ENCODE measurements around the gene LRRC74B. TPM values are rescaled to one million over a fixed set of nuclear protein-coding genes. Genes with fewer than 3 reads are reported as not detected.
"Not testable (repeated sequence)": the region's sequence is repeated elsewhere in the genome, so short reads cannot be mapped to it uniquely, and the experiment has no call there.

LRRC74B gene
- total RNA-seq, 1 donor from 2014 or later = not detected

GRCh38 chr22:21069375-21069774, 23.6 kb downstream of the LRRC74B start:
- H3K27ac Mint-ChIP-seq (ENCODE audit: unreplicated experiment) = no peak overlapping the region
- H3K4me1 Mint-ChIP-seq (ENCODE audit: unreplicated experiment) = no peaks in the 10 kb centered on the region
- H3K36me3 Mint-ChIP-seq (ENCODE audit: low read depth, unreplicated experiment) = no peaks in the 10 kb centered on the region
- TF ChIP-seq CTCF (IDR thresholded peaks at IDR 0.05; ENCODE audit: unreplicated experiment) = no peak
- no peak overlapping the region for H3K4me3 Mint-ChIP-seq (ENCODE audit: unreplicated experiment)
- H3K9me3 Mint-ChIP-seq (ENCODE audit: unreplicated experiment) = no peaks in the 10 kb centered on the region
- no peak for DNase-seq (ENCODE audit: low spot score)
- peaks cover 2% of the 10 kb centered on the region for H3K27me3 Mint-ChIP-seq (ENCODE audit: unreplicated experiment)

GRCh38 chr22:21070690-21071615, 25.2 kb downstream of the LRRC74B start:
- Mint-ChIP-seq H3K9me3 (ENCODE audit: unreplicated experiment) (no peaks in the 10 kb centered on the region), H3K4me1 (ENCODE audit: unreplicated experiment) (no peaks in the 10 kb centered on the region), H3K4me3 (ENCODE audit: unreplicated experiment) (no peak overlapping the region), H3K27ac (ENCODE audit: unreplicated experiment) (no peak overlapping the region), H3K36me3 (ENCODE audit: low read depth, unreplicated experiment) (no peaks in the 10 kb centered on the region), H3K27me3 (ENCODE audit: unreplicated experiment) (peaks cover 2% of the 10 kb centered on the region)
- TF ChIP-seq CTCF (IDR thresholded peaks at IDR 0.05; ENCODE audit: unreplicated experiment) = no peak
- no peak for DNase-seq (ENCODE audit: low spot score)

GRCh38 chr22:21071796-21072195, 26.1 kb downstream of the LRRC74B start:
- H3K27me3 Mint-ChIP-seq (ENCODE audit: unreplicated experiment); H3K4me1 Mint-ChIP-seq (ENCODE audit: unreplicated experiment); H3K27ac Mint-ChIP-seq (ENCODE audit: unreplicated experiment); H3K9me3 Mint-ChIP-seq (ENCODE audit: unreplicated experiment); H3K36me3 Mint-ChIP-seq (ENCODE audit: low read depth, unreplicated experiment); DNase-seq (ENCODE audit: low spot score); H3K4me3 Mint-ChIP-seq (ENCODE audit: unreplicated experiment): not testable (repeated sequence)

- H3K4me1 Mint-ChIP-seq (ENCODE audit: unreplicated experiment) = no peaks in the 10 kb centered on the region
- DNase-seq (ENCODE audit: low spot score) = no peak
- H3K4me3 Mint-ChIP-seq (ENCODE audit: unreplicated experiment) = no peak overlapping the region
- TF ChIP-seq CTCF (IDR thresholded peaks at IDR 0.05; ENCODE audit: unreplicated experiment) = no peak
- H3K27me3 Mint-ChIP-seq (ENCODE audit: unreplicated experiment) = peaks cover 3% of the 10 kb centered on the region
- no peaks in the 10 kb centered on the region for H3K9me3 Mint-ChIP-seq (ENCODE audit: unreplicated experiment)
- no peak overlapping the region for H3K27ac Mint-ChIP-seq (ENCODE audit: unreplicated experiment)
- no peaks in the 10 kb centered on the region for H3K36me3 Mint-ChIP-seq (ENCODE audit: low read depth, unreplicated experiment)
These were observed 27.3 kb downstream of the LRRC74B start for GRCh38 chr22:21073023-21073422.

GRCh38 chr22:21073482-21073881, 27.7 kb downstream of the LRRC74B start:
- Mint-ChIP-seq H3K27me3 (ENCODE audit: unreplicated experiment) (peaks cover 4% of the 10 kb centered on the region), H3K27ac (ENCODE audit: unreplicated experiment) (no peak overlapping the region), H3K4me1 (ENCODE audit: unreplicated experiment) (no peaks in the 10 kb centered on the region), H3K4me3 (ENCODE audit: unreplicated experiment) (no peak overlapping the region), H3K36me3 (ENCODE audit: low read depth, unreplicated experiment) (no peaks in the 10 kb centered on the region), H3K9me3 (ENCODE audit: unreplicated experiment) (no peaks in the 10 kb centered on the region)
- no peak for DNase-seq (ENCODE audit: low spot score)
- TF ChIP-seq CTCF (IDR thresholded peaks at IDR 0.05; ENCODE audit: unreplicated experiment) = no peak
